Upper lobe of left lung (tissue), 4 donors: ENCODE data around the gene PPP1R14B.

ENCODE experiments used
- POLR2A ChIP-seq, 4 donors: fragments of 450-650 bp; IDR thresholded peaks; one replicate each; pipeline ENCODE4 v1.5.1; 2016 to 2017; ENCODE audit warnings: antibody characterized with exemption in 4 of 4, mild to moderate bottlenecking in 2 of 4
- TF ChIP-seq, protein P1 (sequence below), 6 experiments: fragments of 450-650 bp in 4 of 6; fragments of 200-600 bp in 2 of 6; sonication (generic) in 2 of 6; IDR thresholded peaks; one replicate each; pipeline ENCODE4 v1.5.1; 2016 to 2019; ENCODE audit warnings: antibody characterized with exemption in 6 of 6

DNA sequence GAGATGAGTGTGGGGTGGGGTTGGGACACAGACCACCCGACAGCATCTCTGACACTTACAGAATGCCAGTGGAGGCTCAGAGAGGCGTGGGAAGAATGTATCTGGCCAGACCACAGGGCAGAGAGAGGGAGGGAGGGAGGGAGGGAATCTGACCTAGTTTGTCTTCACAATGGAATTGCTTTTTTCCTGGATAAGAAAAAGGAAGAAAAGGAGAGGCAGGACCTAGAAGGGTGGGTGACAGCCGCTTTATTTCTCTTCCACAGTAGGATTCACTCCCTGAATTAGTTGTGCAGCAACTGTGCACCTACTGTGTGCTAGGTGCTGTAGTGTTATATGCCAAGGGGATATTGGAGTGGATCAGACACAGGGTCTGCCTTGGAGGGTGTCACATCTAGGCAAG is 48.0 kb upstream of the PPP1R14B start:
- TF ChIP-seq, protein P1, sequence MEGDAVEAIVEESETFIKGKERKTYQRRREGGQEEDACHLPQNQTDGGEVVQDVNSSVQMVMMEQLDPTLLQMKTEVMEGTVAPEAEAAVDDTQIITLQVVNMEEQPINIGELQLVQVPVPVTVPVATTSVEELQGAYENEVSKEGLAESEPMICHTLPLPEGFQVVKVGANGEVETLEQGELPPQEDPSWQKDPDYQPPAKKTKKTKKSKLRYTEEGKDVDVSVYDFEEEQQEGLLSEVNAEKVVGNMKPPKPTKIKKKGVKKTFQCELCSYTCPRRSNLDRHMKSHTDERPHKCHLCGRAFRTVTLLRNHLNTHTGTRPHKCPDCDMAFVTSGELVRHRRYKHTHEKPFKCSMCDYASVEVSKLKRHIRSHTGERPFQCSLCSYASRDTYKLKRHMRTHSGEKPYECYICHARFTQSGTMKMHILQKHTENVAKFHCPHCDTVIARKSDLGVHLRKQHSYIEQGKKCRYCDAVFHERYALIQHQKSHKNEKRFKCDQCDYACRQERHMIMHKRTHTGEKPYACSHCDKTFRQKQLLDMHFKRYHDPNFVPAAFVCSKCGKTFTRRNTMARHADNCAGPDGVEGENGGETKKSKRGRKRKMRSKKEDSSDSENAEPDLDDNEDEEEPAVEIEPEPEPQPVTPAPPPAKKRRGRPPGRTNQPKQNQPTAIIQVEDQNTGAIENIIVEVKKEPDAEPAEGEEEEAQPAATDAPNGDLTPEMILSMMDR (IDR thresholded peaks at IDR 0.05), result no peak
- TF ChIP-seq POLR2A (IDR thresholded peaks at IDR 0.05), result no peak
